Measurements from ENCODE around the gene HOOK2.

DNA sequence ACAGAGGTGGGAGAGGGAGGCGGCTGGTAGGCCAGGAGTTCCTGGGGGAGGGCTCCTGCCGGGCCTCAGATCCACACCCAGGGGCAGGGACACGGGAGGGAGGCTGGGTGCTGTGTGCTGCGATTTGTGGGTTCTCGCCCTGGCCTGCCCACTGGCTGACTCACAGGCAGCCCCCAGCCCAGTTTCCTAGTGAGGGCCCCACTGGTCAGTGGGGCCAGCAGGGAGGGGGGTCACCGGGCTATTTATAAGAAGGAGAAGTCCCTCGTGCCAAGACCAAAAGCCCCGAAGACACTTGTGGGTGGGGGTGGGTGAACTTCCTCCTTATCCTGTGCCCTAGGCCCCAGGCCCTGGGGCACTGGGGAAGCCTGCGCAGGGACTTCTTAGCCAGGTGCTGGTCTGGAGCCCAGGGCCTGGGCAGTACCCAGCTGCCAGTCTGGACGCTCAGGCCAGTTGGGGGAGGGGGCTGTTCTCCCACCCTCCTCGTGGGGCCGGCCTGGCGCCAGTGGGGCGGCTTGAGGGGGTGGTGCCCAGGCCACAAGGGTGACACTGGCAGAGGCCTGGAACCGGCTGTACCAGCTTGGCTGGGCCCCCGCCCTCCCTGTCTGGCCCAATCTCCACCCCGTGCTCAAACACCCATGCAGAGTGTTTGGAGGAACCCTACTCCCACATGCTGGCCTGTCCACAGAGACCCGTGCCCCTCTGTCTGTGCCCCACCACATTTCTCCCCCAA is 11.0 kb upstream of the HOOK2 start:
- TF ChIP-seq, protein P1, sequence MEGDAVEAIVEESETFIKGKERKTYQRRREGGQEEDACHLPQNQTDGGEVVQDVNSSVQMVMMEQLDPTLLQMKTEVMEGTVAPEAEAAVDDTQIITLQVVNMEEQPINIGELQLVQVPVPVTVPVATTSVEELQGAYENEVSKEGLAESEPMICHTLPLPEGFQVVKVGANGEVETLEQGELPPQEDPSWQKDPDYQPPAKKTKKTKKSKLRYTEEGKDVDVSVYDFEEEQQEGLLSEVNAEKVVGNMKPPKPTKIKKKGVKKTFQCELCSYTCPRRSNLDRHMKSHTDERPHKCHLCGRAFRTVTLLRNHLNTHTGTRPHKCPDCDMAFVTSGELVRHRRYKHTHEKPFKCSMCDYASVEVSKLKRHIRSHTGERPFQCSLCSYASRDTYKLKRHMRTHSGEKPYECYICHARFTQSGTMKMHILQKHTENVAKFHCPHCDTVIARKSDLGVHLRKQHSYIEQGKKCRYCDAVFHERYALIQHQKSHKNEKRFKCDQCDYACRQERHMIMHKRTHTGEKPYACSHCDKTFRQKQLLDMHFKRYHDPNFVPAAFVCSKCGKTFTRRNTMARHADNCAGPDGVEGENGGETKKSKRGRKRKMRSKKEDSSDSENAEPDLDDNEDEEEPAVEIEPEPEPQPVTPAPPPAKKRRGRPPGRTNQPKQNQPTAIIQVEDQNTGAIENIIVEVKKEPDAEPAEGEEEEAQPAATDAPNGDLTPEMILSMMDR (IDR thresholded peaks at IDR 0.05): no peak
- peak; percentile 46 for TF ChIP-seq POLR2A (IDR thresholded peaks at IDR 0.05)

All from transverse colon (tissue), 3 donors.